Upper lobe of right lung (tissue), 1 donor: ENCODE measurements around the gene PRKCB. TPM values are rescaled to one million over a fixed set of nuclear protein-coding genes. Genes with fewer than 3 reads are reported as not detected.
"Not testable (repeated sequence)": the region's sequence is repeated elsewhere in the genome, so short reads cannot be mapped to it uniquely, and the experiment has no call there.

ENCODE experiments used
- ATAC-seq: fragments of 200-7000 bp; cut with Tn5 transposase; one replicate; pipeline ENCODE4 v1.9.1; 2020; ENCODE audit warnings: mild to moderate bottlenecking, moderate library complexity
- DNase-seq: peaks from one replicate; pipeline ENCODE4 v3.0.0-alpha.2; 2020
- H3K27ac ChIP-seq: fragments of 200-600 bp; one replicate; pipeline ENCODE4 v1.8.0; 2022
- H3K27me3 ChIP-seq: fragments of 200-600 bp; one replicate; pipeline ENCODE4 v1.8.0; 2022; ENCODE audit warnings: mild to moderate bottlenecking
- H3K36me3 ChIP-seq: fragments of 200-600 bp; one replicate; pipeline ENCODE4 v1.8.0; 2022
- H3K4me1 ChIP-seq: fragments of 200-600 bp; one replicate; pipeline ENCODE4 v1.8.0; 2022
- H3K4me3 ChIP-seq: fragments of 200-600 bp; one replicate; pipeline ENCODE4 v1.8.0; 2022; ENCODE audit warnings: mild to moderate bottlenecking
- H3K9me3 ChIP-seq: fragments of 200-600 bp; one replicate; pipeline ENCODE4 v1.8.0; 2022
- intact Hi-C: fragments of 100-400 bp; cut with DNase I; formaldehyde crosslinking; loops from one replicate; pipeline ENCODE4 v1.11.0; 2022
- total RNA-seq: library from RNA; stranded (reverse); fragmentation: NEBNext Ultra II Directional; extraction: Animal tissue kit (Norgen Biotek cat#: 25700); gene quantifications from one replicate; pipeline ENCODE4 v1.2.1, GENCODE V29; 2021
- TF ChIP-seq, protein P1 (sequence below): fragments of 200-600 bp; IDR thresholded peaks from one replicate; pipeline ENCODE4 v1.8.0; 2022; ENCODE audit warnings: antibody characterized with exemption
- donor health status: DM: no; HTN: yes; CAD: no; lungs with severe emphysema.

The PRKCB gene
- total RNA-seq, 1 donor from 2014 or later: 25.2 TPM

DNA sequence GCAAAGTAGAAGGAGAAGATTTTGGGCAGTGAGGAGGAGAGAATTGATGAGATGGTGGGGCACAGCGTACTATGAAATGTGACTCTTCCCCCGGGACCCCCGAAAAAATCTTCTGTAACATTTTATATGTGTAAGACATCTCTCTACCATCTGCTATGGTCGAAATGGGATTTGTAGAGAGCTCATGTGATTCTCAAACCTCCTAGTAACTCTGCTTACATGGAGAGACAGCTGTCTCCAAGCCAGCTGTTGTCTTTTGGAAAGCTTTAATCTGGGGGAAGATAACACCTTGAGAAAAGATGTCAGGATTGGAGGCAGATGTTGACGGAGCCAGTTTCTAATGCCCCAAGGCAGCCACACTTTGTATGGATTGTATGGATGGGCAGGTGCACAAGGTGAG lies 94.1 kb downstream of the PRKCB start:
- intact Hi-C loops: no loop called here
- TF ChIP-seq, protein P1, sequence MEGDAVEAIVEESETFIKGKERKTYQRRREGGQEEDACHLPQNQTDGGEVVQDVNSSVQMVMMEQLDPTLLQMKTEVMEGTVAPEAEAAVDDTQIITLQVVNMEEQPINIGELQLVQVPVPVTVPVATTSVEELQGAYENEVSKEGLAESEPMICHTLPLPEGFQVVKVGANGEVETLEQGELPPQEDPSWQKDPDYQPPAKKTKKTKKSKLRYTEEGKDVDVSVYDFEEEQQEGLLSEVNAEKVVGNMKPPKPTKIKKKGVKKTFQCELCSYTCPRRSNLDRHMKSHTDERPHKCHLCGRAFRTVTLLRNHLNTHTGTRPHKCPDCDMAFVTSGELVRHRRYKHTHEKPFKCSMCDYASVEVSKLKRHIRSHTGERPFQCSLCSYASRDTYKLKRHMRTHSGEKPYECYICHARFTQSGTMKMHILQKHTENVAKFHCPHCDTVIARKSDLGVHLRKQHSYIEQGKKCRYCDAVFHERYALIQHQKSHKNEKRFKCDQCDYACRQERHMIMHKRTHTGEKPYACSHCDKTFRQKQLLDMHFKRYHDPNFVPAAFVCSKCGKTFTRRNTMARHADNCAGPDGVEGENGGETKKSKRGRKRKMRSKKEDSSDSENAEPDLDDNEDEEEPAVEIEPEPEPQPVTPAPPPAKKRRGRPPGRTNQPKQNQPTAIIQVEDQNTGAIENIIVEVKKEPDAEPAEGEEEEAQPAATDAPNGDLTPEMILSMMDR: no peak
- ATAC-seq: no peak

DNA sequence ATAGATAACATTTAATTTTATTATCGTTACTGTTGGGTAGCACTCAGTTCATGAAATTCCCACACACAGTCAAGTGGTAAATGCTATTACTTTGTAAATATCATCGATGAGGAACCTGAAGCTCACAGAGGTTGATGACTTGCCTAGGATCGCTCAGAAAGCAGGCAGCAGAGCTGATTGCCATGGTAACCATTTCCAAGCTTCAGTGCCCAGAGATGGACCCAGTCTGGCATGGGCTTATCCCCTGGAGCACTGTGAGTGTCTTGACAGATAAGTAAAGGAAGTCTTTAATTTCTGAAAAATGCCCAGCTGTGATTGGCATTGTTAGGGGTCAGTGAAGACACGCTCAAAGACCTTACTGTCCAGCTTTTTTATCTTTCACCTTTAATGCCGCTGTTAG lies 95.0 kb downstream of the PRKCB start:
- no peaks in the 10 kb centered on the region for H3K4me1 ChIP-seq
- ATAC-seq (no peak), DNase-seq (no peak)
- no peaks in the 10 kb centered on the region for H3K27me3 ChIP-seq
- H3K27ac ChIP-seq: no peak overlapping the region
- H3K36me3 ChIP-seq: no peaks in the 10 kb centered on the region
- H3K9me3 ChIP-seq: no peaks in the 10 kb centered on the region
- TF ChIP-seq, protein P1: no peak
- intact Hi-C loops: no loop called here
- no peak overlapping the region for H3K4me3 ChIP-seq

More for the DNA sequence above, 94.1 kb downstream of the PRKCB start:
- no peaks in the 10 kb centered on the region for H3K36me3 ChIP-seq
- no peaks in the 10 kb centered on the region for H3K4me1 ChIP-seq
- no peaks in the 10 kb centered on the region for H3K27me3 ChIP-seq
- DNase-seq: no peak
- no peak overlapping the region for H3K4me3 ChIP-seq
- H3K27ac ChIP-seq: no peak overlapping the region
- no peaks in the 10 kb centered on the region for H3K9me3 ChIP-seq

DNA sequence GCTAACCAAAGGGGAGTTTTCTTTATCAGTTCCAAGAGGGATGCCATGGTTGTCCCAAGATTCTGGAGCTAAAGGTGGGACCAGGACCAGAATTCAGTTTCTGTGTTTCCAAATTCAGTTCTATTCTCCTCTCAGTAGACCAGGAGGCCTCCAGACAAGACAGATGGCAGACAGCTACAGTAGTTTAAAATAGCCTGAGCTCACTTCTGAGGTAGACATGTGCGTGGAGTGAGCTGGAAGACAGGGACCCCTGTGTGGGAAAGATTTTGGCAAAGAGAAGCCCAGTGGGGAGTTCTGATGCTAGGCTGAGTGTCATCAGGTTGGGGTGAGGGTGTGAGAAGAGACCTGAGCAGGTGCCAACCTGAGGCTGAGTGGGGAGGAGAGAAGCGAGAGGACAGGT lies 95.4 kb downstream of the PRKCB start:
- Histone ChIP-seq H3K36me3 (no peaks in the 10 kb centered on the region), H3K4me1 (no peaks in the 10 kb centered on the region), H3K9me3 (no peaks in the 10 kb centered on the region), H3K27me3 (no peaks in the 10 kb centered on the region), H3K4me3 (no peak overlapping the region), H3K27ac (no peak overlapping the region)
- TF ChIP-seq, protein P1: no peak
- ATAC-seq: no peak
- intact Hi-C loops: no loop called here
- DNase-seq: no peak

DNA sequence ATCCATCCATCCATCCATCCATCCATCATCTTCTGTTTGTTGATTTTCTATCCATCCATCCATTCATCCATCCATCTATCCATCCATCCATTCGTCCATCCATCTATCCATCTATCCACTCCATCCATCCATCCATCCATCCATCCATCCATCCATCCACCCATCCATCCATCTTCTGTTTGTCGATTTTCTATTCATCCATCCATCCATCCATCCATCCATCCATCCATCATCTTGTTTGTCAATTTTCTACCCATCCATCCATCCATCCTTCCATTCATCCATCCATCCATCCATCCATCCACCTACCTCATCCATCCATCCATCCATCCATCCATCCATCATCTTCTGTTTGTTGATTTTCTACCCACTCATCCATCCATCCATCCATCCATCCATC lies 97.9 kb downstream of the PRKCB start:
- H3K4me3 ChIP-seq, H3K9me3 ChIP-seq, ATAC-seq, H3K27ac ChIP-seq, H3K4me1 ChIP-seq, DNase-seq, H3K27me3 ChIP-seq, H3K36me3 ChIP-seq, intact Hi-C loops: not testable (repeated sequence)

DNA sequence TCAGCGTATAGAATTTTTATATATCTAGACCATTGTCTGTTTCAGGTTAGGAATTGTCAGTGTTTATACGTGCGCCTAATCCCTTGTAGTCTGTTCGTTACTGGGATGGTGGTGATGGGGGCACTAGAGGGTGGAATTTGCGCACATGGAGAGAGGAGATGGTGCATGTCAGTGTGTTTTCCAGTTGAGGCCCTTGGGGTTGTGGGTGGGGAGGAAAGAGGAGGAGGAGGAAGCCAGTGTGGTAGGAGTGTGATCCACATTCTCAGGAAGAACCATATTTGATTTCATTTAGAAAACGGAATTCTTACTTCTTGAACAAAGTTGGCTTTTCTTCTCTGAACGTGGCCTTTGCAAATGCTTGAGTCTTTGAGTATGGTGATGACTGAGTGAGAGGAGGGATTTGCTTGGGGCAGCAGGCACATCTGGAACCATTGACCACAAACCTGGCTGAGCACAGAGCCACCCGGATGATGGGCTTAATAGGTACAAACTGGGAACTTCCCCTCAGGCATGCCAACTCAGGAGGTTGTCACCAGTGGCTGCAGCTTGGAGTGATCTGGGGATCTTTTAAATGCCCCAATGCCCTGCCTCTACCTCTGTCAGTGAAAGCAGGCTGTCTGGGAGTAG lies 98.9 kb downstream of the PRKCB start:
- no peaks in the 10 kb centered on the region for H3K9me3 ChIP-seq
- no peaks in the 10 kb centered on the region for H3K36me3 ChIP-seq
- TF ChIP-seq, protein P1: no peak
- ATAC-seq (no peak), DNase-seq (no peak)
- no peak overlapping the region for H3K4me3 ChIP-seq
- H3K27ac ChIP-seq: no peak overlapping the region
- no peaks in the 10 kb centered on the region for H3K4me1 ChIP-seq
- intact Hi-C loops: no loop called here
- no peaks in the 10 kb centered on the region for H3K27me3 ChIP-seq

DNA sequence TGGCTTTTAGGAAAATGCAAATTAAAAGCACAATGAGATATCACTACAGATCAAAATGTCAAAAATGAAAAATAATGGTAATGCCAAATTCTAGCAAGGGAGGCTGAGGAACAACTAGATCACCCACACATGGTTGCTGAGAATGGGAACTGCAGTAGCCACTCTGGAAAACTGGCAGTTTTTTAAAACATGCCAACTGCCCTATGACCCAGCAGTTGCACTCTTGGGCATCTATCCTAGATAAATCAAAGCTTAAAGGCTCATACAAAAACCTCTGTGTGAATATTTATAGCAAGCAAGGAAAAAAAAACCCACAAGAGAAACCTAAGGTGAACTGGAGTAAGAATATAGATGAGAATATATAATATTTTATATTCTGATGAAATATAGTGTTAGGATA lies 104.3 kb downstream of the PRKCB start:
- DNase-seq: no peak
- Histone ChIP-seq H3K4me1 (no peaks in the 10 kb centered on the region), H3K27me3 (no peaks in the 10 kb centered on the region), H3K36me3 (no peaks in the 10 kb centered on the region), H3K9me3 (no peaks in the 10 kb centered on the region), H3K27ac (no peak overlapping the region), H3K4me3 (no peak overlapping the region)
- ATAC-seq: no peak
- TF ChIP-seq, protein P1: no peak
- intact Hi-C loops: no loop called here
